HepG2 (cell line): Measurements from ENCODE around the gene CABLES2. TPM values are rescaled to one million over a fixed set of nuclear protein-coding genes. Genes with fewer than 3 reads are reported as not detected.

Experiments
- ESRRA ChIP-seq: sonication (generic); formaldehyde crosslinking; IDR thresholded peaks from 2 replicates; pipeline ENCODE4 v1.5.1; 2020; ENCODE audit warnings: mild to moderate bottlenecking, low read depth, missing genetic modification reagents
- FOXK1 ChIP-seq: sonication (generic); formaldehyde crosslinking; IDR thresholded peaks from 2 replicates; pipeline ENCODE4 v1.4.0; 2020; ENCODE audit warnings: low read depth, missing genetic modification reagents, borderline replicate concordance
- HNF1A ChIP-seq, 2 experiments: sonication (generic) in 1 of 2; formaldehyde crosslinking in 1 of 2; IDR thresholded peaks; 2 replicates each; pipeline versions ENCODE4 v1.4.0 to v1.6.1; 2016 to 2020; ENCODE audit warnings: borderline replicate concordance in 1 of 2, low read depth in 1 of 2, mild to moderate bottlenecking in 1 of 2, missing genetic modification reagents in 1 of 2
- KMT2A ChIP-seq: sonication (generic); formaldehyde crosslinking; IDR thresholded peaks from 2 replicates; pipeline ENCODE4 v1.4.0; 2020; ENCODE audit warnings: missing genetic modification reagents
- MEIS1 ChIP-seq: sonication (generic); formaldehyde crosslinking; IDR thresholded peaks from 2 replicates; pipeline ENCODE4 v1.9.0; 2021; ENCODE audit warnings: mild to moderate bottlenecking, missing genetic modification reagents, moderate library complexity, borderline replicate concordance
- NFKB2 ChIP-seq: sonication (generic); formaldehyde crosslinking; IDR thresholded peaks from 2 replicates; pipeline ENCODE4 v1.4.0; 2020; ENCODE audit warnings: missing genetic modification reagents, borderline replicate concordance
- NR2F2 ChIP-seq: IDR thresholded peaks from 2 replicates; pipeline ENCODE4 v1.6.1; 2012; ENCODE audit warnings: low read depth, inconsistent platforms, borderline replicate concordance
- PITX1 ChIP-seq: sonication (generic); formaldehyde crosslinking; IDR thresholded peaks from 2 replicates; pipeline ENCODE4 v1.5.1; 2020; ENCODE audit warnings: mild to moderate bottlenecking, missing genetic modification reagents
- SP5 ChIP-seq: IDR thresholded peaks from 2 replicates; pipeline ENCODE4 v1.6.1; 2016; ENCODE audit warnings: low read depth, borderline replicate concordance
- TFE3 ChIP-seq: IDR thresholded peaks from 2 replicates; pipeline ENCODE4 v1.6.1; 2016
- ZKSCAN1 ChIP-seq: fragments of 150-350 bp; IDR thresholded peaks from 2 replicates; pipeline ENCODE4 v1.6.1; 2014; ENCODE audit warnings: low read length
- ZNF24 ChIP-seq: fragments of 450-650 bp; IDR thresholded peaks from 2 replicates; pipeline ENCODE4 v1.6.1; 2017; ENCODE audit warnings: antibody characterized with exemption, mild to moderate bottlenecking
- ZNF430 ChIP-seq: sonication (generic); formaldehyde crosslinking; IDR thresholded peaks from 2 replicates; pipeline ENCODE4 v1.9.0; 2021; ENCODE audit warnings: mild to moderate bottlenecking, missing genetic modification reagents
- ZNF547 ChIP-seq: sonication (generic); formaldehyde crosslinking; IDR thresholded peaks from 2 replicates; pipeline ENCODE4 v1.5.1; 2020; ENCODE audit warnings: mild to moderate bottlenecking, missing genetic modification reagents
- ZNF605 ChIP-seq: sonication (generic); formaldehyde crosslinking; IDR thresholded peaks from 2 replicates; pipeline ENCODE4 v1.8.0; 2022; ENCODE audit warnings: mild to moderate bottlenecking, missing genetic modification reagents
- ZNF724P ChIP-seq: sonication (generic); formaldehyde crosslinking; IDR thresholded peaks from 2 replicates; pipeline ENCODE4 v1.8.0; 2022; ENCODE audit warnings: missing genetic modification reagents, borderline replicate concordance
- polyA plus RNA-seq, 8 experiments: library from polyadenylated mRNA; depleted of rRNA in 3 of 8; stranded (reverse) in 7 of 8; unstranded in 1 of 8; fragments of >200 nt; fragmentation: Illumina TruSeq in 4 of 8; extraction: Trizol in 4 of 8; gene quantifications; 2 replicates each; pipeline versions ENCODE4 v1.2.1 to v1.2.3, GENCODE V29; 2011 to 2016; ENCODE audit warnings: low read depth in 4 of 8, missing spikeins in 1 of 8, mixed read lengths in 1 of 8; ENCODE audit not compliant: insufficient read depth in 1 of 8
- total RNA-seq, 5 experiments: library from RNA; depleted of rRNA; stranded (reverse); fragments of >200 nt; fragmentation: Illumina TruSeq; extraction: Trizol; gene quantifications; 2 replicates each; pipeline ENCODE4 v1.2.3, GENCODE V29; 2016; ENCODE audit warnings: low read depth in 1 of 5

CABLES2 gene
- total and polyA plus RNA-seq, 2 of the 13 experiments (the other 11 are each of a cell fraction or from before 2014, with no cell fraction given), result 5.2 to 9.7 TPM

GRCh38 chr20:62370807-62371587 lies 36.1 kb downstream of the CABLES2 start (continued):
- TF ChIP-seq FOXK1 (CRISPR knock-in tag) (peak; percentile 54; the same call in 1 of the 2 replicates), ZNF430 (CRISPR knock-in tag) (peak; percentile 78; the same call in 1 of the 2 replicates), TFE3 (peak; percentile 57; the same call in 1 of the 2 replicates), ESRRA (CRISPR knock-in tag) (peak; percentile 89), NFKB2 (CRISPR knock-in tag) (no peak; the same call in 1 of the 2 replicates), HNF1A (IDR thresholded peaks at IDR 0.05; ENCODE audit: low read depth) (no peak), HNF1A (CRISPR knock-in tag; IDR thresholded peaks at IDR 0.05; ENCODE audit: borderline replicate concordance) (peak; percentile 27), ZNF724P (CRISPR knock-in tag) (0 out of 2 replicates have a peak, but pooled peaks have one; percentile 30), PITX1 (CRISPR knock-in tag) (peak; percentile 73), ZKSCAN1 (no peak), ZNF547 (CRISPR knock-in tag) (no peak; the same call in none of the 2 replicates), NR2F2 (peak; percentile 57; the same call in 1 of the 2 replicates), MEIS1 (CRISPR knock-in tag) (peak; percentile 90), ZNF24 (no peak), KMT2A (0 out of 2 replicates have a peak, but pooled peaks have one; percentile 57), ZNF605 (no peak; the same call in 1 of the 2 replicates), SP5 (no peak)
